Measurements from ENCODE around the gene TK2. TPM values are rescaled to one million over a fixed set of nuclear protein-coding genes. Genes with fewer than 3 reads are reported as not detected.

TK2 gene
- polyA plus RNA-seq, 3 donors, result 29.8 to 38.9 (median 32.4) TPM

DNA sequence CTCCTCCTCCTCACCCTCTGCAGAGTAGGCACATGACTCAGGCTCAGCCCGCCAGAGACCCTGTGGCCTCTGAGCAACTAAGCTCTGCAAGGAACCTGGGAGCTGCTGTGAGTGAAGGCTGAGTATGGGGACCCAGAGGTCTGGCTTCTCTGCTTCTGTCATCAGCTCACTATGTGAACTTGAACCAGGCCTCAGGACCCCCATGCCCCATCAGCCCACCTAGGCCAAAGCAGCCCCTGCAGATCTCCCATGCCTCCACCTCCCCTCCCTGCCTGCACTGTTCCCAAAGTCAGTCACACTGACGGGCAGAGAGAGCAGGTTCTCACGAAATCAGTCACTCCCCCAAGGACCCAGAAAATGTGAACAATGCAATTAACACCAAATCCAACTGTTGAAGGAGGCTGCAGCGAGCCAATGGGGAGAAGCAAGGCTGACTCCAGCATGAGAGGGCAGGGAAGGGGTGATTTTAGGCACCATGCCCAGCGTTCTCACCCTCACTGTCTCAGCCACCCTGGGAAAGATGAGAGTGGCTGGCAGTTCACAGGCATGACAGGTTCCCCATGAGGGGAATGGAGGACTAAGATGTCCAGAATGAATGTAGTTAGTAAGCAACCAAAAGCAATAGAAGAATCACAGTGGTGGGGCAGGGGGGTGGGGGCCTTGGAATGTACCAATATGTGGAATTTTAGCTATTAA is 62.2 kb downstream of the TK2 start:
- H3K4me1 ChIP-seq (ENCODE audit: control insufficient read depth in 1 of 2, insufficient read depth in 2 of 2, low read length in 2 of 2), result peaks cover 53 to 58% of the 10 kb centered on the region in 2 donors
- peak in 1 of 3 donors; percentile 1 for DNase-seq
- WGBS (ENCODE audit: insufficient coverage), result 75% methylated on average over 2 of the region's 5 CpGs

More for the DNA sequence above, 62.2 kb downstream of the TK2 start:
- peaks cover 67% of the 10 kb centered on the region for H3K4me1 Mint-ChIP-seq
- peaks cover 0 to 2% (median 0%) of the 10 kb centered on the region in 7 donors for H3K9me3 Mint-ChIP-seq
- H3K27ac ChIP-seq (ENCODE audit: low read depth in 1 of 2, low read length in 2 of 2), result peak overlapping the region; percentile 60 to 73
- H3K27me3 Mint-ChIP-seq (ENCODE audit: low read depth in 3 of 3), result peaks cover 2 to 8% (median 6%) of the 10 kb centered on the region in 3 donors
- peak overlapping the region; percentile 39 for H3K4me2 ChIP-seq (replicated peaks; ENCODE audit: extremely low read depth, low read length, poor library complexity, severe bottlenecking)
- peak overlapping the region; percentile 71 to 95 (median 89) for H3K27ac Mint-ChIP-seq
- H2AFZ ChIP-seq (ENCODE audit: insufficient read depth, low read depth, low read length, poor library complexity, severe bottlenecking), result peak overlapping the region; percentile 67
- no peaks in the 10 kb centered on the region for H3K36me3 ChIP-seq (replicated peaks in 1 of 2; ENCODE audit: control insufficient read depth in 1 of 2, insufficient read depth in 2 of 2, low read length in 2 of 2)
- H3K79me2 ChIP-seq (ENCODE audit: insufficient read depth, low read length), result no peaks in the 10 kb centered on the region
- H3K4me3 Mint-ChIP-seq, result no peak overlapping the region
- no peaks in the 10 kb centered on the region for H3K9me3 ChIP-seq (replicated peaks in 1 of 2; ENCODE audit: control insufficient read depth in 1 of 2, insufficient read depth in 1 of 2, low read length in 2 of 2)
- no peaks in the 10 kb centered on the region for H4K20me1 ChIP-seq (ENCODE audit: insufficient read depth, low read length)
- H3K36me3 Mint-ChIP-seq, result peaks cover 23 to 29% of the 10 kb centered on the region in 2 donors
- H3K4me3 ChIP-seq (replicated peaks in 1 of 3; ENCODE audit: low read depth in 2 of 3, low read length in 3 of 3), result no peak overlapping the region
- peak overlapping the region; percentile 27 for H3K9ac ChIP-seq (ENCODE audit: insufficient read depth, low read length, poor library complexity, severe bottlenecking)
- TF ChIP-seq, protein P1, sequence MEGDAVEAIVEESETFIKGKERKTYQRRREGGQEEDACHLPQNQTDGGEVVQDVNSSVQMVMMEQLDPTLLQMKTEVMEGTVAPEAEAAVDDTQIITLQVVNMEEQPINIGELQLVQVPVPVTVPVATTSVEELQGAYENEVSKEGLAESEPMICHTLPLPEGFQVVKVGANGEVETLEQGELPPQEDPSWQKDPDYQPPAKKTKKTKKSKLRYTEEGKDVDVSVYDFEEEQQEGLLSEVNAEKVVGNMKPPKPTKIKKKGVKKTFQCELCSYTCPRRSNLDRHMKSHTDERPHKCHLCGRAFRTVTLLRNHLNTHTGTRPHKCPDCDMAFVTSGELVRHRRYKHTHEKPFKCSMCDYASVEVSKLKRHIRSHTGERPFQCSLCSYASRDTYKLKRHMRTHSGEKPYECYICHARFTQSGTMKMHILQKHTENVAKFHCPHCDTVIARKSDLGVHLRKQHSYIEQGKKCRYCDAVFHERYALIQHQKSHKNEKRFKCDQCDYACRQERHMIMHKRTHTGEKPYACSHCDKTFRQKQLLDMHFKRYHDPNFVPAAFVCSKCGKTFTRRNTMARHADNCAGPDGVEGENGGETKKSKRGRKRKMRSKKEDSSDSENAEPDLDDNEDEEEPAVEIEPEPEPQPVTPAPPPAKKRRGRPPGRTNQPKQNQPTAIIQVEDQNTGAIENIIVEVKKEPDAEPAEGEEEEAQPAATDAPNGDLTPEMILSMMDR (IDR thresholded peaks at IDR 0.05), result no peak
- intact Hi-C loops (cut with micrococcal nuclease), result loop anchor here in 1 of 2 donors (10.0 kb wide), 1 partner anchor 67 kb away; the partner anchor contains the start of genes CKLF and TK2
- H3K27me3 ChIP-seq (ENCODE audit: control insufficient read depth in 2 of 2, insufficient read depth in 2 of 2, low read length in 2 of 2), result no peaks in the 10 kb centered on the region

Data from CD14-positive monocyte (primary cell).